PC-3 (cell line): ENCODE data around the gene ADPRHL1.

ENCODE experiments used
- EZH2 ChIP-seq: fragments of 300-600 bp; sonication (generic); IDR thresholded peaks from one replicate; pipeline ENCODE4 v1.6.1; 2017; ENCODE audit warnings: antibody characterized with exemption, mild to moderate bottlenecking, low read length; ENCODE audit not compliant: unreplicated experiment
- EZH2phosphoT487 ChIP-seq: fragments of 300-600 bp; sonication (generic); IDR thresholded peaks from 2 replicates; pipeline ENCODE4 v1.6.1; 2018; ENCODE audit warnings: mild to moderate bottlenecking, antibody characterized with exemption, low read length, borderline replicate concordance
- TF ChIP-seq, protein P1 (sequence below): fragments of 300-600 bp; sonication (generic); conservative IDR thresholded peaks from 2 replicates; pipeline ENCODE4 v1.5.1; 2017; ENCODE audit warnings: antibody characterized with exemption, low read depth, mild to moderate bottlenecking, low read length

DNA sequence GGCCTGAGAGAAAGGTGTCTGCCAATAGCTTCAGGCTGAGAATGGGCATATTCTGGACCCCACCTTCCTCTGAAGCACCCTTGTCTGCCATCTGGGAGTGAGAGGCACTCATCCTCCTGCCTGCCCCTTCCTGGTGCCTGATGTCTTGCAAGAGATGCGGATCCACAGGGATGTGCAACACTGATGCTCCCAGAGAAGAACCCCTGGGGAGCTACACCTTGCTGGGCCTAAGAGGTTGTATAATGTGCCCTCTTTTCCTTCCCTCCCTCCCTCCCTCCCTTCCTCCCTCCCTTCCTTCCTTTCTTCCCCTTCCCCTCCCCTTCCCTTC is 34.6 kb downstream of the ADPRHL1 start:
- TF ChIP-seq EZH2 (no peak), EZH2phosphoT487 (no peak)
- TF ChIP-seq, protein P1, sequence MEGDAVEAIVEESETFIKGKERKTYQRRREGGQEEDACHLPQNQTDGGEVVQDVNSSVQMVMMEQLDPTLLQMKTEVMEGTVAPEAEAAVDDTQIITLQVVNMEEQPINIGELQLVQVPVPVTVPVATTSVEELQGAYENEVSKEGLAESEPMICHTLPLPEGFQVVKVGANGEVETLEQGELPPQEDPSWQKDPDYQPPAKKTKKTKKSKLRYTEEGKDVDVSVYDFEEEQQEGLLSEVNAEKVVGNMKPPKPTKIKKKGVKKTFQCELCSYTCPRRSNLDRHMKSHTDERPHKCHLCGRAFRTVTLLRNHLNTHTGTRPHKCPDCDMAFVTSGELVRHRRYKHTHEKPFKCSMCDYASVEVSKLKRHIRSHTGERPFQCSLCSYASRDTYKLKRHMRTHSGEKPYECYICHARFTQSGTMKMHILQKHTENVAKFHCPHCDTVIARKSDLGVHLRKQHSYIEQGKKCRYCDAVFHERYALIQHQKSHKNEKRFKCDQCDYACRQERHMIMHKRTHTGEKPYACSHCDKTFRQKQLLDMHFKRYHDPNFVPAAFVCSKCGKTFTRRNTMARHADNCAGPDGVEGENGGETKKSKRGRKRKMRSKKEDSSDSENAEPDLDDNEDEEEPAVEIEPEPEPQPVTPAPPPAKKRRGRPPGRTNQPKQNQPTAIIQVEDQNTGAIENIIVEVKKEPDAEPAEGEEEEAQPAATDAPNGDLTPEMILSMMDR, result no peak
